GM18951 (cell line): ENCODE measurements around the gene PUS3.

Experiments
- POLR2A ChIP-seq: IDR thresholded peaks from 4 replicates; pipeline ENCODE4 v1.6.1; 2011; ENCODE audit warnings: mild to moderate bottlenecking; ENCODE audit not compliant: insufficient read length, insufficient read depth; ENCODE audit errors: extremely low read depth
- in situ Hi-C: fragments of 300-500 bp; cut with MboI; formaldehyde crosslinking; loops from one replicate; pipeline ENCODE4 v1.12.0; 2022; ENCODE audit warnings: low sequenced_read_pairs, mixed read lengths, inconsistent platforms; ENCODE audit not compliant: unreplicated experiment

PUS3 gene

DNA sequence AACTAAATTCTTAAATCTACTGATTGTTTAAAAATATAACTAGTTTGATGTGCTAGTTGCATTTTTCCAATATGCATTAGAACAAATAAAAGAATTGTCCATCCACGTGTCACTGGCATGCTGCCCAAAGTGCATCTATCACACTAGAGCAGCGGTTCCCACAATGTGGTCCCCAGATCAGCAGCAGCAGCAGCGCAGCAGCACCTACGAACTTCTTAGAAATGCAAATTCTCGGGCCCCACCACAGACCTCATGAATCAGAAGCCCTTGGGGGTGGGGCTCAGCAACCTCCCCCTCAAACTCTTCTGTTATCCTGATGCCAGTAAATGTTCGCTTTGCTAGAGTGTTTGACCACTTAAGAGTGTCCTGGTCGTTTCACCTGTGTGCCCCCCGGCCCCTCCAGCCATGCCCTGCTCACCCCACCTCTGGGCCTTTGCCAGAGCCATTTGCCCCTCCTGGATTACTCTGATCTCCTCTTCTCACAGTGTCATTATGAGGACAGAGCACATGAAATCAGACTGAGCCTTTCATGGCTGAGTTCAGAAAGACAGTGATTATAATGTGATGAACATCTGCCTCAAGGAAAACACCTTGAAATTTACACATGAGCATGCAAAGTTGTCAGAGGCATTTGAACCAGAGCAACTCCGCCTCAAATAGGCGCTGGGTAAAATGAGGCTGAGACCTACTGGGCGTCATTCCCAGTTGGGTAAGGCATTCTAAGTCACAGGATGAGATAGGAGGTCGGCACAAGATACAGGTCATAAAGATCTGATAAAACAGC lies 30.2 kb upstream of the PUS3 start:
- no peak for TF ChIP-seq POLR2A
- in situ Hi-C loops: no loop called here

DNA sequence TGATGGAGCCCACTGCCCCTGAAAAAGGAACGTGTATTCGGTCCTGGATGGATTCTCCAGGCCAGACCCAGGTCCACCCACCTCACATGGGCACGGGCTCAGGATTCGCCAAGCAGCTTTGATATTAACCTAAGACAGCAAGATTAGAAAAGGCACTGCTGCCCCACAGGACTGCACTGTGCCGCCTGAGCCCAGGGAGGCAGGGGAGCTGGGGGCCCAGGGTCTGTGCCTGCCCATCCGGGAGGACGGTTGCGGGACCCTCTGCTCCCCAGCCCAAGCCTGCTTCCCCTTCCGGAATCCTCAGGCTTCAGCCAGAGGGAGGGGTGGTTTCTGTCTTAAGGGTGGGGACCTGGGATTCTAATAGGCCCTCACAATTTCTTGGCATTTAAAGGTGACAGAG lies 29.3 kb upstream of the PUS3 start:
- in situ Hi-C loops: no loop called here
- TF ChIP-seq POLR2A: no peak

- no peak for TF ChIP-seq POLR2A
- in situ Hi-C loops: no loop called here
Observed at GRCh38 chr11:125931668-125932067, 28.7 kb upstream of the PUS3 start.

DNA sequence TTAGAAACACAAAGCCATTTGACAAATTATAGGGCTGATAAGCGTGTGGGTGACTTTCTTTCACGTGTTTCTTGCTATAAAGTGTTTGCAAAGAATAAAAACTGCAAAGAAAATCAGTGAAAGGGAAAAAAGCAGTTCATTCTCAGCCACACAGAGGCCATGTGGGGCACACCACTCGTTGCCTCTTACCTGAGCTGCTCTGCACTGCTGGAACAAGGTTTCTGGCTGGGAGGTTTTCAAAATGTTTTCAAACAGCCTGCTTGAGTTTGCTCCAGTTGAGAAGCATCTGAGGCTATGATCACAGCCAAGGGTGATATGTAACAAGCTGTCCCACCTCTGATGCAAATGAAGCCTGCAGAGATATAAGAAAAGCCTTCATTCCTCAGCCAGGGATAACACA lies 28.1 kb upstream of the PUS3 start:
- in situ Hi-C loops: no loop called here
- no peak for TF ChIP-seq POLR2A

- in situ Hi-C loops: no loop called here
- no peak for TF ChIP-seq POLR2A
Observed at GRCh38 chr11:125930076-125930450, 27.1 kb upstream of the PUS3 start.

DNA sequence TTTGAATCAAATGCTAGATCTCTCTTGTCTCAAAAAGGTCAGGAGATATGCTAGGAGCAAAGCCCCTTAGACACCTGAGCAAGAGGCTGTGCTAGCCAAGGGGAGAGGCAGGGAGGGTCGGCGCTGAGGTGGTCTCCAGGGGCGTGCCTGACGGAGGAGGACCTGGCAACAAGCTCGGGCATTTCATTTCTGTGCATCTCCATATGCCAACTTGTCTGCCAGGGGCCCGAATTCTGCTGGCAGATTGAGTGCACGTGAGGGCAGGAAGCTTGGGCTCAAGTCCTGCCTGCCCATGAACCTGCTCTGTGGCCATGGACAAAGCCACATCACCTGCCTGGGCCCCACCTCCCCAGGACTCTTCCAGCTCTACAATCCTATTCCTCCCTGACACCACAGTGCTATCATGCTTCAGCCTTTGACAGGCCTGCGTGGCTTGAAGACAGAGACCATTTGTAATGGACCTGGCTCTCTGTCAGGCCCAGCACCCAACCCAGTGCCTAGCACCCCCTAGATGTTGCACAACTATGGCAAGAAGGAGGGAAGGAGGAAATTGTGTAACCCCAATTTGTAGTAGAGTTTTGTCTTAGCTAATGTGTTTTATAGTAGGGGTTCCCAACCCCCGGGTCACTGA lies 26.6 kb upstream of the PUS3 start:
- in situ Hi-C loops: no loop called here

GRCh38 chr11:125926682-125927081 lies 23.7 kb upstream of the PUS3 start:
- TF ChIP-seq POLR2A: no peak
- in situ Hi-C loops: no loop called here

More for the DNA sequence above, 26.6 kb upstream of the PUS3 start:
- no peak for TF ChIP-seq POLR2A

- TF ChIP-seq POLR2A: no peak
- in situ Hi-C loops: no loop called here
Observed at GRCh38 chr11:125925804-125926203, 22.8 kb upstream of the PUS3 start.

GRCh38 chr11:125925247-125925740 lies 22.3 kb upstream of the PUS3 start:
- in situ Hi-C loops: no loop called here
- TF ChIP-seq POLR2A: no peak

- in situ Hi-C loops: no loop called here
- TF ChIP-seq POLR2A: no peak
Observed at GRCh38 chr11:125924384-125925007, 21.5 kb upstream of the PUS3 start.

- no peak for TF ChIP-seq POLR2A
- in situ Hi-C loops: no loop called here
Observed at GRCh38 chr11:125923633-125924032, 20.6 kb upstream of the PUS3 start.

DNA sequence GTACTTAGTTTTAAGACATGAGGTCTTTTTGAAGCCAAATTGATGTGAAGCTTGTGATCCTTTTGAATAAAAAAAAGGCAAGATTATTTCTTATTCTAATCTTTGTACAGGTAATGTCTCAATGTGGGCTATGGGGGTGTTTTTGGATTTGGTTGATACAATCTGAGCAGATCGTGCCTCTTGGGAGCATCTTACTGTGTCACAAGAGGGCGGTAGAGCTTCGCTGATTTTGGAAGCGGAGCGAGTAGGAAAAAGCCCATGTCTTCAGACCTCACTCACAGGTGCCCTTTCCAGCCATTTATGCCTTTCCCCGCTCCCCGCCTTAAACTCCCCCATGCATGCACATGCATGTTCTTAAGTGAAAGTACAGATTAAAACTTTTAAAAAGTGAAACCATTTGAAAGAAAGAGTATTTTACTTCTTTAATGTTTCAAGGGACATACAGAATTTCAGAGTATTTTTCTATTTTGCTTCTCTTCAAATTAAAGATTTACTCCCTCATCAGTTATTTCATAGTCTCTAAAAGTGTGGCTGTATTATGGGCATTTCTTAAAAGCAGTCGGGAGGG lies 20.1 kb upstream of the PUS3 start:
- TF ChIP-seq POLR2A: no peak
- in situ Hi-C loops: no loop called here

GRCh38 chr11:125922156-125922555 lies 19.1 kb upstream of the PUS3 start:
- in situ Hi-C loops: no loop called here
- no peak for TF ChIP-seq POLR2A
